AG20443 (cell line): ENCODE data around the gene TRIM25.

Source experiments
- DNase-seq: peaks from one replicate; pipeline ENCODE4 v3.0.0; 2012; ENCODE audit warnings: low spot score, mixed read lengths

TRIM25 gene

GRCh38 chr17:56896217-56896967, 17.5 kb downstream of the TRIM25 start:
- no peak for DNase-seq

GRCh38 chr17:56894859-56895455, 18.9 kb downstream of the TRIM25 start:
- DNase-seq: no peak

- no peak for DNase-seq
Observed at GRCh38 chr17:56893503-56893902, 20.3 kb downstream of the TRIM25 start.

GRCh38 chr17:56892333-56892732, 21.5 kb downstream of the TRIM25 start:
- no peak for DNase-seq

- DNase-seq: peak; percentile 50
Observed at GRCh38 chr17:56891751-56892150, 22.1 kb downstream of the TRIM25 start.

GRCh38 chr17:56890906-56891674, 22.8 kb downstream of the TRIM25 start:
- no peak for DNase-seq

- DNase-seq: no peak
Observed at GRCh38 chr17:56890390-56890789, 23.5 kb downstream of the TRIM25 start.

- DNase-seq: no peak
Observed at GRCh38 chr17:56887552-56888467, 26.0 kb downstream of the TRIM25 start.

GRCh38 chr17:56887105-56887504, 26.7 kb downstream of the TRIM25 start:
- no peak for DNase-seq

GRCh38 chr17:56886288-56886731, 27.5 kb downstream of the TRIM25 start:
- DNase-seq: no peak

GRCh38 chr17:56885312-56885657, 28.6 kb downstream of the TRIM25 start:
- no peak for DNase-seq

- no peak for DNase-seq
Observed at GRCh38 chr17:56884483-56885311, 29.2 kb downstream of the TRIM25 start.

- no peak for DNase-seq
Observed at GRCh38 chr17:56883616-56884015, 30.2 kb downstream of the TRIM25 start.

GRCh38 chr17:56881685-56882295, 32.1 kb downstream of the TRIM25 start:
- DNase-seq: no peak

GRCh38 chr17:56880571-56880970, 33.3 kb downstream of the TRIM25 start:
- no peak for DNase-seq

- DNase-seq: no peak
Observed at GRCh38 chr17:56880133-56880532, 33.7 kb downstream of the TRIM25 start.

GRCh38 chr17:56879280-56879679, 34.6 kb downstream of the TRIM25 start:
- DNase-seq: no peak

- DNase-seq: no peak
Observed at GRCh38 chr17:56876766-56877179, 37.1 kb downstream of the TRIM25 start.

- no peak for DNase-seq
Observed at GRCh38 chr17:56870081-56870651, 43.7 kb downstream of the TRIM25 start.

- no peak for DNase-seq
Observed at GRCh38 chr17:56868716-56869115, 45.1 kb downstream of the TRIM25 start.
